Tibial nerve (tissue), 3 donors: ENCODE measurements around the gene GPC6.

Source experiments
- CTCF ChIP-seq, 5 experiments: fragments of 200-600 bp in 3 of 5; fragments of 450-650 bp in 2 of 5; sonication (generic) in 3 of 5; IDR thresholded peaks; one replicate each; pipeline ENCODE4 v1.5.1; 2016 to 2019; ENCODE audit warnings: antibody characterized with exemption in 5 of 5, mild to moderate bottlenecking in 3 of 5, moderate library complexity in 2 of 5
- POLR2A ChIP-seq, 2 donors: fragments of 450-650 bp; IDR thresholded peaks; one replicate each; pipeline ENCODE4 v1.6.1; 2017; ENCODE audit warnings: antibody characterized with exemption in 2 of 2, mild to moderate bottlenecking in 2 of 2, moderate library complexity in 2 of 2

- TF ChIP-seq CTCF (IDR thresholded peaks at IDR 0.05) (no peak), POLR2A (IDR thresholded peaks at IDR 0.05) (no peak)
These were observed 886.6 kb downstream of the GPC6 start for GRCh38 chr13:94113245-94113644.
